HG03060 (cell line): ENCODE results near the gene CBX4.

Experiments used
- ATAC-seq: cut with Tn5 transposase; IDR thresholded peaks from one replicate; pipeline ENCODE4 v1.9.1; 2021; ENCODE audit warnings: low read depth, moderate number of reproducible peaks; ENCODE audit not compliant: unreplicated experiment

CBX4 gene

DNA sequence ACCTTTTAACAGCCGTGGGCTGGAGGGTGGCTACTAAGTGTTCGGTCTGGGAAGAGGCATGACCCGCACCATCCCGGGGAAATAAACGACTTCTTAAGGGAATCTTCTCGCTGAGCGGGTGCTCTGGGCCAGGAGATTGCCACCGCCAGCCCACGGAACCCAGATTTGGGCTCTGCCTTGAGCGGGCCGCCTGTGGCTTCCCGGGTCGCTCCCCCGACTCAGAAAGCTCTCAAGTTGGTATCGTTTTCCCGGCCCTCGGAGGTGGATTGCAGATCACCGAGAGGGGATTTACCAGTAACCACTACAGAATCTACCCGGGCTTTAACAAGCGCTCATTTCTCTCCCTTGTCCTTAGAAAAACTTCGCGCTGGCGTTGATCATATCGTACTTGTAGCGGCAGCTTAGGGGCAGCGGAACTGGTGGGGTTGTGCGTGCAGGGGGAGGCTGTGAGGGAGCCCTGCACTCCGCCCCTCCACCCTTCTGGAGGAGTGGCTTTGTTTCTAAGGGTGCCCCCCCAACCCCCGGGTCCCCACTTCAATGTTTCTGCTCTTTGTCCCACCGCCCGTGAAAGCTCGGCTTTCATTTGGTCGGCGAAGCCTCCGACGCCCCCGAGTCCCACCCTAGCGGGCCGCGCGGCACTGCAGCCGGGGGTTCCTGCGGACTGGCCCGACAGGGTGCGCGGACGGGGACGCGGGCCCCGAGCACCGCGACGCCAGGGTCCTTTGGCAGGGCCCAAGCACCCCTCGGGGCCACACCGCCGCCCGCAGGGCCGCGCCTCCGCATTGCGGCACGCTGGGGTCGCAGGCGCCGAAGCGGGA, 3.6 kb upstream of the CBX4 start:
- no peak for ATAC-seq

GRCh38 chr17:79842136-79842655, 3.0 kb upstream of the CBX4 start:
- ATAC-seq, result no peak

DNA sequence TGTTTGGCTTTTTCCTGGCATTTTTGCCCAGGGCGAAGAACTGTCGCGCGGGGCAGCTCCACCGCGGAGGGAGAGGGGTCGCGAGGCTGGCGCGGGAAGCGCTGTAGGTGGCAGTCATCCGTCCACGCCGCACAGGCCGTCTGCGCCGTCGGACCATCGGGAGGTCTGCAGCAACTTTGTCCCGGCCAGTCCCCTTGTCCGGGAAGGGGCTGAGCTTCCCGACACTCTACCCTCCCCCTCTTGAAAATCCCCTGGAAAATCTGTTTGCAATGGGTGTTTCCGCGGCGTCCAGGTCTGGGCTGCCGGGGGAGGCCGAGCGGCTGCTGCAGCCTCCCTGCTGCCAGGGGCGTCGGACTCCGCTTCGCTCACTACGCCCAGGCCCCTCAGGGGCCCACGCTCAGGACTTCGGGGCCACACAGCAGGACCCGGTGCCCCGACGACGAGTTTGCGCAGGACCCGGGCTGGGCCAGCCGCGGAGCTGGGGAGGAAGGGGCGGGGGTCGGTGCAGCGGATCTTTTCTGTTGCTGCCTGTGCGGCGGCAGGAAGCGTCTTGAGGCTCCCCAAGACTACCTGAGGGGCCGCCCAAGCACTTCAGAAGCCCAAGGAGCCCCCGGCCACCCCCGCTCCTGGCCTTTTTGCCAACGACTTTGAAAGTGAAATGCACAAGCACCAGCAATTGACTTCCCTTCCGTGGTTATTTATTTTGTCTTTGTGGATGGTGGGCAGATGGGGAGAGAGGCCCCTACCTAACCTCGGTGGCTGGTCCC, 2.3 kb upstream of the CBX4 start:
- no peak for ATAC-seq

- no peak for ATAC-seq
These were observed 1.7 kb upstream of the CBX4 start for GRCh38 chr17:79840989-79841286.

DNA sequence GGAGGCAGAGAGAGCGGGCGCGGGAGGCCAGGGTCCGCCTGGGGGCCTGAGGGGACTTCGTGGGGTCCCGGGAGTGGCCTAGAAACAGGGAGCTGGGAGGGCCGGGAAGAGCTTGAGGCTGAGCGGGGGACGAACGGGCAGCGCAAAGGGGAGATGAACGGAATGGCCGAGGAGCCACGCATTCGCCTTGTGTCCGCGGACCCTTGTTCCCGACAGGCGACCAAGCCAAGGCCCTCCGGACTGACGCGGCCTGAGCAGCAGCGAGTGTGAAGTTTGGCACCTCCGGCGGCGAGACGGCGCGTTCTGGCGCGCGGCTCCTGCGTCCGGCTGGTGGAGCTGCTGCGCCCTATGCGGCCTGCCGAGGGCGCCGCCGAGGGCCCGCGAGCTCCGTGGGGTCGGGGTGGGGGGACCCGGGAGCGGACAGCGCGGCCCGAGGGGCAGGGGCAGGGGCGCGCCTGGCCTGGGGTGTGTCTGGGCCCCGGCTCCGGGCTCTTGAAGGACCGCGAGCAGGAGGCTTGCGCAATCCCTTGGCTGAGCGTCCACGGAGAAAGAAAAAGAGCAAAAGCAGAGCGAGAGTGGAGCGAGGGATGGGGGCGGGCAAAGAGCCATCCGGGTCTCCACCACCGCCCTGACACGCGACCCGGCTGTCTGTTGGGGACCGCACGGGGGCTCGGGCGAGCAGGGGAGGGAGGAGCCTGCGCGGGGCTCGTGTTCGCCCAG, 1.2 kb upstream of the CBX4 start:
- ATAC-seq, result no peak

DNA sequence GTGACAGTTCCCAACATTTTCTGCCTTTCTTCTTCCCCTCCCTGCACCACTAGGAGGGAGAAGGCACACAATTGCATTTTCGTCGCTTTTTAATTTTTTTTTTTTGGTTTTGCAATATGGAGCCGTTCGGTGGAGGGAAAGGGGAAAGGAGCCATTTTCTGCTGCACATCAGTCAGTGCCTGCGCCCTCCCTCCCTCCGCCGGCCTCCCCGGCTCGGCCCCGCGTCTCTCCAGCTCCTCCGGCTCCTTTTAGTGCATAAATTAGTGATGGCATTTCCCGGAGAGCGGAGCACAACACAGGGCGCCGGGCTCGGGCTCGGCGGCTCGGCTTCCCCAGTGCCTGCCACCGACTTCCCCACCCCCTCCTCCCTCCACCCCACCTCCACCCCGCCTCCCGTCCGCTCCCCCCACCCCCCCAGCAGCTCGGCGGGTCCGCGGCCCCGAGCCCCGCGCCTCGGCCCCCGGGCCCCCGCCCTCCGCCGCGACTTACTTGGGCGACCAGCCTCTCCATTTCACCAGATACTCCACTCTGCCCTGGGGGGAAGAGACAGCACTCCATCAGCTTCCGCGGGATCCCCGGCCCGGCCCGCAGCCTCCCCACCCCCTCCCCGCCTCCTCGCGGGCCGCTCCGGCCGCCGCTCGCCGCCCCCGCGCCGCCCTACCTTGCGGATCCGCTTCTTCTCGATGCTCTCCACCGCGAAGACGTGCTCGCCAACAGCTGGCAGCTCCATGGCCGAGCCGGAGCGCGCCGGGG, 542 bp downstream of the CBX4 start:
- ATAC-seq, result no peak

- no peak for ATAC-seq
These were observed 1.2 kb downstream of the CBX4 start for GRCh38 chr17:79837888-79838521.

DNA sequence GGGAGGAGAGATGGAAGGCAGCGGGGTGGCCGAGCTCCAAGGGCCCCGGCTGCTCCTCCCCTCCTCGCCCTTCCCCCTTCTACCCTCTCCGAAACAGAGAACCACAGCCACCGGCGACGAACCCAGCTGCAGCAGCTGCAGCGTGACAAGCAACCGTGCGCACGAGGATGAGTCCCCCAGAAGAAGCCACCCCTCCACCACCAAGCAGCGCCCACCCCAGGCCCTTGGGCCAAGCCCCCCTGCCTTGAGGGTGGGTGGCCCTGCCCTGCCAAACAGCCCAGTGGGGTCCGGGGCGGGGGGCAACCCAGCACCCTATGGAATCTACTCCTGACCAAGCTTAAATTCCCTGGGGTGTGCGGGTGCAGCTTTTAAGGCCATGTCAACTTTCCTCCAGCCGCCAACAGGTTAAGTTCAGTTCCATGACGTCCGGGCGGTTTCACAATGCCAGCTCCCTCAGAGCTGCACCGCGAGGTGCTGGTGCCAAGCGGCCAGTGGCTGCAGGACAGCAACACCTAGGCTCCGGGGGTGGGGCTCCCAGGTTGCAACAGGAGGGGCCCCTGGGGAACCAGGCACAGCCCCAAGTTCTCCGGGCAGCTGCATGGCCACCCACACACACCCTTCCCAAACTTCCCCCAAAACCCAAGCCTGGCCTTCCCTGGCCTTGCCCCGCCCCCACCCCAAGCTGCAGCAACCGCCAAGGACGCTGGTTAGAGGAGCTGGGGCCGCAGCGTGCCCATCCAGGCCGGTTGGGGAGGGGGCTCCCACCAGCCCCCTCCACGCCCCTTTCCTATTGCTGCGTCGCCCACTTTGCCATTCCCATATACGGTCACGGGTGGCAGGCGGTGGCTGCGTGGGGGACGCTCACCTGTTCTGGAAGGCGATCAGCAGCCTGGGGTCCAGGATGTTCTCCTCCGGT, 2.0 kb downstream of the CBX4 start:
- ATAC-seq, result no peak

- ATAC-seq, result no peak
These were observed 2.7 kb downstream of the CBX4 start for GRCh38 chr17:79836510-79836971.

DNA sequence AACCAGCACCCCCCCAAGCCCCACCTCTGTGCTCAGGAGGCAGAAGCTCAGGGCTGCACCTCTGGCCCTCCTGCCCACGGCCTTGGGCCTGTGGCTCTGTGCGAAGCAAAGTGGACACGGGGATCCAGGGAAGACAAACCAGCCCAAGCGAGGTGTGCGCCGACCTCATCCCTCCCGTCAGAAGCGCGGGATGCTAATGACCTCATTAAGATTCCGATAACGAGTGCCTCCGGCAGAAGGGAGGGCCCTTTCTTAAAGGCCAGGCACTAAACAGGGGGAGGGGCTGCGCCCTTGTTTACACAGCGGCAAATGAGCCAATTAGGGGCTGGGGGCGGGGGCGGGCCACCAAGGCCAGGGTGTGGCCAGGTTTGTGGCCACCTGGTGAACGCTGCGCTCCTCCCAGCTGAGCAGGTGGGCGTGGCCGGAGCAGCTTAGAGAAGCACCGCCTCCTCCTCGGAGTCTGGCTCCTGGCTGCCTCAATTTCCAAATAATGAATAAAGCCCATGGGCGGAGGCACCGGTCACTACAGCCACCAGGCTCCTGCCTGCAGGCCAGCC, 3.2 kb downstream of the CBX4 start:
- ATAC-seq, result no peak

GRCh38 chr17:79835470-79835899, 3.8 kb downstream of the CBX4 start:
- no peak for ATAC-seq

DNA sequence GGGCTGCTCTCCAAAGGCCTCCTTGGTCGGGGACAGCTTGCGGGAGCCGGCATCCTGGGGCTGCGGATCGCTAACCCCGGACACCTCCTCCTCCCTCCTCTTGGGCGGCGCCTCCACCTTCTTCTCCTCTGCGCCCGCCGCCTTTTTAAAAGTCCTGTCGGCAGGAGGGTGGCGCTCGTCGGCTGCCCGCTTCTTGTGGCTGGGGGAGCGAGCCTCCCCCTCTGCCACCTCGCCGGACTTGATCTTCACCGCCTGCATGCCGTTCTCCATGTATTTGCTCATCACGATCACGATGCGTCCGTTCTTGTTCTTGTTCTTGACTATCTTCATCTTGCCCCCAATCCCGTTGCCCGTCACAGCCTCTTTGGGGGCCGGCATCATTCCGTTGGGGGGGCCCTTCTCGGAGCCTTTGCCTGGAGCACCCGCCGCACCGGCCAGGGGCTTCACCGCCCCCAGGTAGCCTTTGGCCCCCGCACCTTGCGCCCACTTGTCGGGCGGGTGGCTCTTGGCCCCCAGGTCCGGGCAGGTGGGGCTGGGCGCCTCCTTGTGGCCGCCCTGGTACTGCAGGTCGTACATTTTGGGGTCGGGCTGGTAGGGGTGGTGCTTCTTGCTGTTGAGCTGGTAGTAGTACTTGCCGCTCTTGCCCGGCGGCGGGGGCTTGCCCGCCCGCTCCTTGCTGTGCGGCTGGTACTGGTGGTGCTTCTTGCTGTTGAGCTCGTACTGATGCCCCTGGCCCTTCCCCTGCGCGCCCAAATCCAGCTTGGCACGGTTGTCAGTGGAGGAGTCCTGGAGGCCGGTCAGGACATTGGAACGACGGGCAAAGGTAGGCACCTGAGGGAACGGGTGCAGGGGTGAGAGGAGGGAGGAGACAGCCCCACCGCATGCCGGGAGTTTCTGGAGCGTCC, 4.4 kb downstream of the CBX4 start:
- ATAC-seq, result no peak

- no peak for ATAC-seq
These were observed 5.3 kb downstream of the CBX4 start for GRCh38 chr17:79833744-79834564.

GRCh38 chr17:79833110-79833450, 6.2 kb downstream of the CBX4 start:
- no peak for ATAC-seq

GRCh38 chr17:79832218-79833109, 6.8 kb downstream of the CBX4 start:
- ATAC-seq, result no peak
